Inflammatory macrophage treated with lipopolysaccharide for 4 hours (primary cell): Measurements from ENCODE around the gene TGM5.
A peak's percentile ranks its signal among the peaks of the same experiment; 100 is the strongest.

Source experiments
- DNase-seq: peaks from one replicate; pipeline ENCODE4 v3.0.0-alpha.2; 2020

TGM5 gene

DNA sequence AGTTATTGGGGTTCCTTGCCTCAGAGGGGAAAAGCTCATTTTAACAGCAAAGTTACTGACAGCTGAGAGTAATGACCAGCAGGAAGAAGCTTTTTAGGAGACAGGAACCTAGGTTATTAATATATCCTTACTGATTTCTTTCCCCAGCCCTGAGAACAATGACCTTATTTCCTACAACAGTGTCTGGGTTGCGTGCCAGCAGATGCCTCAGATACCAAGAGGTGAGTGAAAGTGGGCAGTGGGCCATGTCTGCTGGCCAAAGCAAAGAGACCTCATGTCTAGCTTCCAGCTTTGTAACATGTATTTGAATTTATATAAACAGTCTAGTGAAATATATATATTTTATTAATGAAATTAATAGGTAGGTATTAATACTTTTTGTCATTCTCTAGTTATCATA lies 76.5 kb downstream of the TGM5 start:
- DNase-seq = no peak

GRCh38 chr15:43189296-43189695 lies 77.4 kb downstream of the TGM5 start:
- no peak for DNase-seq

DNA sequence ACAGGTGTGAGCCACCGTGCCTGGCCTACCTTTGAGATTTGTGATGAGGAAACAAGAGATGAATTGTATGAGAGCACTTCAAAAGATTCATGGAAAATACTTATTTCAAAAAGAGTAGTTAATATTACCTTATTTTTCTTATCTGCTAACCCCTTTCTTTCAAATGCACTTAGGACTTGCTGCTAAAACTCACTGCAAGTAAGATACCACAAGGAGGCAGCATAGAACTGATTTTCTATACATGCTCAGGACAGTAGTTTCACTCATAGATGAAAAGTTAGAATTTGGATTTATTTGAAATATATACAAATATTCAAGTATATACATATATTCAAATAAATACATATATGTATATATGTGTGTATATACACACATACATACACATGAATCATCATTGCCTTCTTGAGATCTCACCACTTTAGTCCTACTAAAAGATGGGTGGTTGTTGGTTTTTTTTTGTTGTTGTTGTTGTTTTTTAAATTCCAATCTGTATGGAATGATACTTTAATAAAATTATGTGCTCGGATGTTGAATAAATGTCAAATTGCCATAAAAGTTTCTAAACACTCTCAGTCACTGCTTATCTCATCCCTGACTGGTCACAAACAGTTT lies 79.1 kb downstream of the TGM5 start:
- DNase-seq = peak; percentile 63

DNA sequence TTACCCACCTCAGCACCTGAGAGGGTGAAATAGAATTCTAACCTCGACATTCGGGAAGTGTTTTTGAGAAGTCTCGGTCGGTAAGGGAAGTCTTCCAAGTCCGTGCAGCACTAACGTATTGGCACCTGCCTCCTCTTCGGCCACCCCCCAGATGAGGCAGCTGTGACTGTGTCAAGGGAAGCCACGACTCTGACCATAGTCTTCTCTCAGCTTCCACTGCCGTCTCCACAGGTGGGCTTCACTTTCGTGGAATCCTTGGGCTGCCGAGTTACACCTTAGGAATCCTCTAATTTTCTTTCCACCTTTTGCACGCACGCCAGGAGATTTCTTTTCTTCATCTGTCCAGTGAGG lies 80.8 kb downstream of the TGM5 start:
- peak; percentile 18 for DNase-seq

- peak; percentile 96 for DNase-seq
These were observed 81.3 kb downstream of the TGM5 start, which contains the start of gene CCNDBP1 for GRCh38 chr15:43185157-43186002. Gene CCNDBP1, plus strand, starts transcription at chr15:43185403. Its CDS starts 96 bp downstream, at chr15:43185499.

- no peak for DNase-seq
These were observed 82.2 kb downstream of the TGM5 start for GRCh38 chr15:43184407-43185124.

DNA sequence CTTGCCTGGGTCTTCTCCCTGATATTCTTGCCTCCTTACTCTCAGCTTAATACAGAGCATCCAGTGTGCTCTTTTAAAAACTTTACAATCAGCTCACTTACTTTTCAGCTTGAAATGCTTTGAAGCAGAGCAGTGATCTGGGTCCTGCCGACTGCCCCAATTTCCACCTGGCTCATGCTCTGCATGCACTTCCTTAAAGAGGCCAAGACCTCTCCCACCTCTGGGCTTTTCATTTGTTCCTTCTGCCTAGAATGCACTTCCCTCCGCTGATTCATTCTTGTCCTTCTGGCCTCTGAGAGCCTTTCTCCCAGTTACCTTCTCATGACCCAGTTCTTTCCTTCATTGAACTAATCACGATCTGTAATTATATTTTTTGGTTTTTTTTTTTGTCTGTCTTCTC lies 83.5 kb downstream of the TGM5 start:
- DNase-seq = no peak
